Activated CD4-positive, alpha-beta T cell treated with anti-CD3 and anti-CD28 coated beads, Interleukin-2, amount 50 U/mL, for 24 hours (primary cell): ENCODE measurements around the gene ASCC1.

Experiments used
- DNase-seq, 2 donors: peaks; one replicate each; pipeline ENCODE4 v3.0.0-alpha.2; 2020; ENCODE audit warnings: low read depth in 1 of 2, low spot score in 1 of 2

ASCC1 gene

GRCh38 chr10:72085864-72086465 lies 130.1 kb downstream of the ASCC1 start:
- no peak for DNase-seq

GRCh38 chr10:72085166-72085565 lies 130.9 kb downstream of the ASCC1 start:
- DNase-seq, result no peak

GRCh38 chr10:72083790-72084459 lies 132.2 kb downstream of the ASCC1 start:
- peak; percentile 48 to 56 for DNase-seq

- no peak for DNase-seq
Observed at GRCh38 chr10:72082856-72083789, 133.0 kb downstream of the ASCC1 start.

- DNase-seq, result no peak
Observed at GRCh38 chr10:72081772-72082590, 134.1 kb downstream of the ASCC1 start.

- DNase-seq, result no peak
Observed at GRCh38 chr10:72081210-72081609, 134.9 kb downstream of the ASCC1 start.

- no peak for DNase-seq
Observed at GRCh38 chr10:72080042-72080975, 135.8 kb downstream of the ASCC1 start.

- DNase-seq, result peak in 1 of 2 donors; percentile 38
Observed at GRCh38 chr10:72079356-72079755, 136.7 kb downstream of the ASCC1 start.

- no peak for DNase-seq
Observed at GRCh38 chr10:72077275-72077990, 138.6 kb downstream of the ASCC1 start.

GRCh38 chr10:72076756-72077155 lies 139.3 kb downstream of the ASCC1 start:
- DNase-seq, result no peak

GRCh38 chr10:72075376-72076115 lies 140.5 kb downstream of the ASCC1 start:
- no peak for DNase-seq

- DNase-seq, result no peak
Observed at GRCh38 chr10:72074574-72075375, 141.3 kb downstream of the ASCC1 start.

- DNase-seq, result no peak
Observed at GRCh38 chr10:72073708-72074573, 142.1 kb downstream of the ASCC1 start.

- no peak for DNase-seq
Observed at GRCh38 chr10:72072639-72073038, 143.4 kb downstream of the ASCC1 start.

- DNase-seq, result no peak
Observed at GRCh38 chr10:72072046-72072445, 144.0 kb downstream of the ASCC1 start.

GRCh38 chr10:72069751-72070526 lies 146.1 kb downstream of the ASCC1 start:
- no peak for DNase-seq
